ENCODE measurements around the gene SIPA1. TPM values are rescaled to one million over a fixed set of nuclear protein-coding genes. Genes with fewer than 3 reads are reported as not detected.
A peak's percentile ranks its signal among the peaks of the same experiment; 100 is the strongest.

The SIPA1 gene
- total and polyA plus RNA-seq, 2 of the 13 experiments (the other 11 are each of a cell fraction or from before 2014, with no cell fraction given): 5.8 to 7.7 TPM

GRCh38 chr11:65637794-65638419, at the start of gene SIPA1 (continued):
- TF ChIP-seq ZNF691 (CRISPR knock-in tag; IDR thresholded peaks at IDR 0.05; ENCODE audit: borderline replicate concordance, low read depth): peak; percentile 92
- 0 out of 2 replicates have a peak, but pooled peaks have one; percentile 14 for TF ChIP-seq ZNF124 (CRISPR knock-in tag; IDR thresholded peaks at IDR 0.05)
- TF ChIP-seq ZIK1 (CRISPR knock-in tag; IDR thresholded peaks at IDR 0.05; ENCODE audit: borderline replicate concordance, low read depth): peak; percentile 7; the same call in 1 of the 2 replicates
- peak; percentile 73; the same call in 1 of the 2 replicates for TF ChIP-seq BORCS8-MEF2B (CRISPR knock-in tag; IDR thresholded peaks at IDR 0.05)
- TF ChIP-seq POGK (CRISPR knock-in tag; conservative IDR thresholded peaks at IDR 0.05): peak; percentile 61; the same call in 1 of the 2 replicates
- TF ChIP-seq CBFB (CRISPR knock-in tag; IDR thresholded peaks at IDR 0.05): peak; percentile 47; the same call in 1 of the 2 replicates
- TF ChIP-seq HBP1 (CRISPR knock-in tag; IDR thresholded peaks at IDR 0.05; ENCODE audit: low read depth): 0 out of 2 replicates have a peak, but pooled peaks have one; percentile 16
- no peak for TF ChIP-seq TCF12 (IDR thresholded peaks at IDR 0.05)
- TF ChIP-seq TCF12 (CRISPR knock-in tag; IDR thresholded peaks at IDR 0.05): no peak; the same call in 1 of the 2 replicates
- no peak for TF ChIP-seq ZNF773 (CRISPR knock-in tag; IDR thresholded peaks at IDR 0.05; ENCODE audit: borderline replicate concordance)
- peak; percentile 47 for TF ChIP-seq PHF21A (CRISPR knock-in tag; IDR thresholded peaks at IDR 0.05)
- TF ChIP-seq SALL1 (CRISPR knock-in tag; IDR thresholded peaks at IDR 0.05): peak; percentile 45; the same call in 1 of the 2 replicates
- no peak for TF ChIP-seq ZFP36 (IDR thresholded peaks at IDR 0.05; ENCODE audit: borderline replicate concordance, low read depth, low read length, partially characterized antibody)
- peak in 1 of 2 experiments; percentile 33; a peak in 2 of 4 replicates for TF ChIP-seq HMGXB4 (CRISPR knock-in tag; IDR thresholded peaks at IDR 0.05; ENCODE audit: borderline replicate concordance in 1 of 2, low read depth in 1 of 2)
- TF ChIP-seq POLR2AphosphoS5 (IDR thresholded peaks at IDR 0.05; ENCODE audit: low read depth, low read length): peak; percentile 47
- TF ChIP-seq KAT7 (CRISPR knock-in tag; IDR thresholded peaks at IDR 0.05; ENCODE audit: borderline replicate concordance): peak; percentile 67; the same call in 1 of the 2 replicates
- no peak for TF ChIP-seq RCOR2 (CRISPR knock-in tag; IDR thresholded peaks at IDR 0.05)
